Ovary (tissue), 9 donors: ENCODE data around the gene PPM1E. TPM values are rescaled to one million over a fixed set of nuclear protein-coding genes. Genes with fewer than 3 reads are reported as not detected.

Experiments
- DNase-seq, 5 donors: peaks; one replicate each; pipeline ENCODE4 v3.0.0-alpha.2; 2019 to 2020
- H3K27ac ChIP-seq, 2 donors: fragments of 200-600 bp; one replicate each; pipeline versions ENCODE4 v1.5.1 to v1.8.0; 2019 to 2022
- H3K27me3 ChIP-seq: fragments of 200-600 bp; one replicate; pipeline ENCODE4 v1.8.0; 2022
- H3K36me3 ChIP-seq: fragments of 200-600 bp; sonication (generic); one replicate; pipeline ENCODE4 v1.5.1; 2019
- H3K4me1 ChIP-seq: one replicate; pipeline ENCODE4 v1.8.1; 2013; ENCODE audit warnings: mild to moderate bottlenecking, moderate library complexity; ENCODE audit not compliant: insufficient read depth
- H3K4me3 ChIP-seq: fragments of 200-600 bp; sonication (generic); one replicate; pipeline ENCODE4 v1.5.1; 2017
- H3K9me3 ChIP-seq, 2 donors: fragments of 200-600 bp in 1 of 2; sonication (generic) in 1 of 2; one replicate each; pipeline versions ENCODE4 v1.5.1 to v1.8.1; 2013 to 2019; ENCODE audit warnings: mild to moderate bottlenecking in 1 of 2, moderate library complexity in 1 of 2
- CTCF ChIP-seq, 3 donors: fragments of 450-650 bp in 2 of 3; fragments of 200-600 bp in 1 of 3; IDR thresholded peaks; one replicate each; pipeline versions ENCODE4 v1.5.1 to v1.8.0; 2016 to 2022; ENCODE audit warnings: antibody characterized with exemption in 3 of 3, mild to moderate bottlenecking in 1 of 3
- EP300 ChIP-seq: sonication (generic); formaldehyde crosslinking; IDR thresholded peaks from one replicate; pipeline ENCODE4 v1.6.1; 2017; ENCODE audit warnings: antibody characterized with exemption
- POLR2A ChIP-seq: fragments of 450-650 bp; IDR thresholded peaks from one replicate; pipeline ENCODE4 v1.6.1; 2017; ENCODE audit warnings: antibody characterized with exemption, mild to moderate bottlenecking, moderate library complexity
- WGBS, 3 donors: extraction: QIAGEN DNeasy Blood & Tissue Kit in 1 of 3; methylation state at CpG; one replicate each; pipeline versions ENCODE4 v1.1.5 to v1.1.7; 2013 to 2017; 5-methylcytosine and 5-hydroxymethylcytosine counted together
- intact Hi-C, 4 donors: fragments of 100-400 bp; cut with DNase I; formaldehyde crosslinking; loops; one replicate each; pipeline versions ENCODE4 v1.11.0 to v1.15.1; 2022 to 2023
- polyA plus RNA-seq, 2 donors: library from polyadenylated mRNA; stranded (reverse); fragments of 200-250 nt in 1 of 2; fragments of 350-450 nt in 1 of 2; fragmentation: Illumina TruSeq in 1 of 2; extraction: RNeasy Lipid Tissue Mini Kit (QIAGEN cat#74804) in 1 of 2; gene quantifications; one replicate each; pipeline ENCODE4 v1.2.3, GENCODE V29; 2013 to 2014
- total RNA-seq, 7 donors: library from RNA; depleted of rRNA in 2 of 7; stranded (reverse); fragments of >200 nt in 2 of 7; fragmentation: NEBNext Ultra II Directional in 3 of 7; extraction: Animal tissue kit (Norgen Biotek cat#: 25700) in 3 of 7; gene quantifications; one replicate each; pipeline versions ENCODE4 v1.1.0 to v1.2.4, GENCODE V29; 2016 to 2023
- donor health status: DM: no; HTN: no; CAD: no; lungs with moderate emphysema.
- donor health status: DM: no; HTN: no; CAD: no.
- donor health status: Bipolar disorder and iron deficiency.
- donor health status: DM: yes; HTN: yes; CAD: no.
- donor health status: DM: no; HTN: no; CAD: no.
- donor health status: DM: yes; HTN: yes; CAD: no.

PPM1E gene
- total and polyA plus RNA-seq, 9 donors = 0.17 to 3.2 (median 0.47) TPM

GRCh38 chr17:58755269-58755576 is 431 bp upstream of the PPM1E start:
- Histone ChIP-seq H3K9me3 (no peaks in the 10 kb centered on the region), H3K27ac (no peak overlapping the region), H3K4me1 (peaks cover 4% of the 10 kb centered on the region), H3K4me3 (no peak overlapping the region), H3K27me3 (no peaks in the 10 kb centered on the region), H3K36me3 (no peaks in the 10 kb centered on the region)
- intact Hi-C loops = no loop called here
- TF ChIP-seq POLR2A (no peak), EP300 (no peak), CTCF (IDR thresholded peaks at IDR 0.05) (no peak)
- DNase-seq = no peak
- 3 to 9% (median 4%) methylated on average over 2 of the region's 2 CpGs for WGBS, 3 donors

- 1% methylated on average over 56 to 72 of the region's 72 CpGs for WGBS, 3 donors
- H3K27ac ChIP-seq = no peak overlapping the region
- H3K27me3 ChIP-seq = no peaks in the 10 kb centered on the region
- TF ChIP-seq POLR2A = no peak
- no peak for TF ChIP-seq CTCF (IDR thresholded peaks at IDR 0.05)
- TF ChIP-seq EP300 = no peak
- H3K9me3 ChIP-seq = no peaks in the 10 kb centered on the region
- peak in 2 of 5 donors; percentile 17 to 34 for DNase-seq
- intact Hi-C loops = no loop called here
- peak overlapping the region; percentile 37 for H3K4me3 ChIP-seq
- no peaks in the 10 kb centered on the region for H3K36me3 ChIP-seq
- peaks cover 4% of the 10 kb centered on the region for H3K4me1 ChIP-seq
Measured at GRCh38 chr17:58756246-58757161, 850 bp downstream of the PPM1E start.

- H3K27me3 ChIP-seq = no peaks in the 10 kb centered on the region
- peak overlapping the region; percentile 37 for H3K4me3 ChIP-seq
- intact Hi-C loops = no loop called here
- H3K27ac ChIP-seq = no peak overlapping the region
- H3K36me3 ChIP-seq = no peaks in the 10 kb centered on the region
- WGBS, 3 donors = 25 to 35% (median 27%) methylated on average over 5 of the region's 5 CpGs
- DNase-seq = no peak
- TF ChIP-seq CTCF (IDR thresholded peaks at IDR 0.05) (no peak), POLR2A (no peak), EP300 (no peak)
- peaks cover 4% of the 10 kb centered on the region for H3K4me1 ChIP-seq
- H3K9me3 ChIP-seq = no peaks in the 10 kb centered on the region
Measured at GRCh38 chr17:58757162-58757613, 1.5 kb downstream of the PPM1E start.

GRCh38 chr17:58758890-58759289 is 3.2 kb downstream of the PPM1E start:
- TF ChIP-seq EP300 (no peak), CTCF (IDR thresholded peaks at IDR 0.05) (no peak), POLR2A (no peak)
- no peaks in the 10 kb centered on the region for H3K27me3 ChIP-seq

More at GRCh38 chr17:58758890-58759289, 3.2 kb downstream of the PPM1E start:
- Histone ChIP-seq H3K36me3 (no peaks in the 10 kb centered on the region), H3K4me1 (peaks cover 4% of the 10 kb centered on the region), H3K9me3 (no peaks in the 10 kb centered on the region), H3K4me3 (no peak overlapping the region), H3K27ac (no peak overlapping the region)
- no peak for DNase-seq
- intact Hi-C loops = no loop called here
- WGBS, 3 donors = 91 to 95% (median 93%) methylated on average over 8 of the region's 8 CpGs
